Measurements from ENCODE around the gene FNDC10.

GRCh38 chr1:1594602-1595260 is 5.2 kb downstream of the FNDC10 start:
- TF ChIP-seq POLR2A (IDR thresholded peaks at IDR 0.05) (no peak), CTCF (IDR thresholded peaks at IDR 0.05) (no peak)
